Ovary (tissue), 3 donors: ENCODE measurements around the gene MPZ.

Source experiments
- CTCF ChIP-seq, 3 donors: fragments of 450-650 bp in 2 of 3; fragments of 200-600 bp in 1 of 3; IDR thresholded peaks; one replicate each; pipeline versions ENCODE4 v1.5.1 to v1.8.0; 2016 to 2022; ENCODE audit warnings: antibody characterized with exemption in 3 of 3, mild to moderate bottlenecking in 1 of 3
- EP300 ChIP-seq: sonication (generic); formaldehyde crosslinking; IDR thresholded peaks from one replicate; pipeline ENCODE4 v1.6.1; 2017; ENCODE audit warnings: antibody characterized with exemption
- POLR2A ChIP-seq: fragments of 450-650 bp; IDR thresholded peaks from one replicate; pipeline ENCODE4 v1.6.1; 2017; ENCODE audit warnings: antibody characterized with exemption, mild to moderate bottlenecking, moderate library complexity
- donor health status: DM: no; HTN: no; CAD: no.

- TF ChIP-seq POLR2A = no peak
- TF ChIP-seq CTCF (IDR thresholded peaks at IDR 0.05) = no peak
- no peak for TF ChIP-seq EP300
Measured at GRCh38 chr1:161307230-161307768, 2.5 kb downstream of the MPZ start.
